Vagina (tissue), 2 donors: ENCODE data around the gene GPR65. TPM values are rescaled to one million over a fixed set of nuclear protein-coding genes. Genes with fewer than 3 reads are reported as not detected.

Experiments
- DNase-seq, 2 donors: peaks; one replicate each; pipeline ENCODE4 v3.0.0-alpha.2; 2017; ENCODE audit errors: extremely low spot score in 2 of 2
- H3K27ac ChIP-seq: fragments of 200-600 bp; sonication (generic); one replicate; pipeline ENCODE4 v1.5.1; 2019
- H3K27me3 ChIP-seq: fragments of 200-600 bp; sonication (generic); one replicate; pipeline ENCODE4 v1.5.1; 2019
- H3K36me3 ChIP-seq, 2 donors: fragments of 200-600 bp; sonication (generic); one replicate each; pipeline ENCODE4 v1.5.1; 2017 to 2019
- H3K4me1 ChIP-seq: fragments of 200-600 bp; sonication (generic); one replicate; pipeline ENCODE4 v1.5.1; 2019
- H3K4me3 ChIP-seq, 2 donors: fragments of 200-600 bp; sonication (generic); 1 replicate in 1 of 2; 2 replicates in 1 of 2; pipeline ENCODE4 v1.5.1; 2016 to 2019
- H3K9me3 ChIP-seq: fragments of 200-600 bp; sonication (generic); one replicate; pipeline ENCODE4 v1.5.1; 2019
- POLR2A ChIP-seq, 2 donors: fragments of 450-650 bp; IDR thresholded peaks; one replicate each; pipeline ENCODE4 v1.6.1; 2017; ENCODE audit warnings: antibody characterized with exemption in 2 of 2, mild to moderate bottlenecking in 2 of 2, moderate library complexity in 2 of 2
- POLR2AphosphoS5 ChIP-seq, 2 donors: sonication (generic); formaldehyde crosslinking; IDR thresholded peaks; one replicate each; pipeline ENCODE4 v1.9.0; 2017; ENCODE audit warnings: antibody characterized with exemption in 2 of 2, mild to moderate bottlenecking in 2 of 2, low read depth in 1 of 2; ENCODE audit not compliant: insufficient read depth in 1 of 2
- intact Hi-C: fragments of 100-400 bp; cut with DNase I; formaldehyde crosslinking; loops from one replicate; pipeline ENCODE4 v1.15.1; 2023
- total RNA-seq: library from RNA; depleted of rRNA; stranded (reverse); fragments of >200 nt; gene quantifications from one replicate; pipeline ENCODE4 v1.2.3, GENCODE V29; 2016
- TF ChIP-seq, protein P1 (sequence below), 3 experiments: fragments of 450-650 bp in 2 of 3; fragments of 200-600 bp in 1 of 3; sonication (generic) in 1 of 3; IDR thresholded peaks; one replicate each; pipeline ENCODE4 v1.5.1; 2017 to 2019; ENCODE audit warnings: antibody characterized with exemption in 3 of 3, mild to moderate bottlenecking in 2 of 3, moderate library complexity in 2 of 3

GPR65 gene
- total RNA-seq, 1 donor from 2014 or later: 1.2 TPM

DNA sequence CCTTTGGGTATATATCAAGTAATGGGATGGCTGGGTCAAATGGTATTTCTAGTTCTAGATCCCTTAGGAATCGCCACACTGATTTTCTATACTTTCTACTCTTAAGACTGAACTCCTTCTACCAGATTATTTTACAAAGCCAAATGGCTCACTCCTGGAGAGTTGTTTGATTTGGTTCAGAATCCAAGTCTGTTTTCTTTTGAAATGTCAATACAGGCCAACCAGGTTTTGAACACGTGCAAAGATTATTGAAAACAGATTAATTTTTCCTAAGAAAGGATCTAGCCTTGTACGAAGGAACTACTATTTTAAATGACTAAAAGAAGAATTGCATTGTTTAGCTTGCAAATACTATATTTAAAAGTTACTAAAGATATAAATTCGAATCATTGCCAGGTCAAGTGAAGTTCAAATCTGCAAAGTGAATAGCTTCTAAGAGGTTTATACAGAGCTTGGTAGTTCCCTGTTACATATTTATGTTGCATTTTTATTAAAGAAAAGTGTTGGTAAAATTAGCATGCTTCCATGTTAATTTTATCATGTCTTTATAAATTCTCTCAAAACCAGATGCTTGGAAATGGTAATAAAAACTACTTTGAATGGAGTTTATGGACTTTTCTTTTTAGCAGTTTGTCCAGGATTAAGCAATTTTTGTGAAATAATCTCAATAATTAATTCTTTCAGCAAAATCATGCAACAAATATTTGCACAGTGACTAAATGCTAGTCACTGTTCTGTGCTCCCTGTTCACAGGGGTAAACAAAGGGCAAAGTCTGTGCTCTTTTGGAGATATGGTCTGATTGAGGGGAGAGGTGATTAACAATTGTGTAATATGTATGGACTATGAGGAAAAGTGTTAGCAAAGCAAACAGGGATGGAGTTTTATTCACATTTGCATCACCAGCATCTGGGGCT lies 38.9 kb downstream of the GPR65 start:
- no peak overlapping the region for H3K27ac ChIP-seq
- intact Hi-C loops: no loop called here
- H3K4me3 ChIP-seq: no peak overlapping the region
- H3K27me3 ChIP-seq: no peaks in the 10 kb centered on the region
- no peaks in the 10 kb centered on the region for H3K36me3 ChIP-seq
- DNase-seq: no peak
- TF ChIP-seq, protein P1, sequence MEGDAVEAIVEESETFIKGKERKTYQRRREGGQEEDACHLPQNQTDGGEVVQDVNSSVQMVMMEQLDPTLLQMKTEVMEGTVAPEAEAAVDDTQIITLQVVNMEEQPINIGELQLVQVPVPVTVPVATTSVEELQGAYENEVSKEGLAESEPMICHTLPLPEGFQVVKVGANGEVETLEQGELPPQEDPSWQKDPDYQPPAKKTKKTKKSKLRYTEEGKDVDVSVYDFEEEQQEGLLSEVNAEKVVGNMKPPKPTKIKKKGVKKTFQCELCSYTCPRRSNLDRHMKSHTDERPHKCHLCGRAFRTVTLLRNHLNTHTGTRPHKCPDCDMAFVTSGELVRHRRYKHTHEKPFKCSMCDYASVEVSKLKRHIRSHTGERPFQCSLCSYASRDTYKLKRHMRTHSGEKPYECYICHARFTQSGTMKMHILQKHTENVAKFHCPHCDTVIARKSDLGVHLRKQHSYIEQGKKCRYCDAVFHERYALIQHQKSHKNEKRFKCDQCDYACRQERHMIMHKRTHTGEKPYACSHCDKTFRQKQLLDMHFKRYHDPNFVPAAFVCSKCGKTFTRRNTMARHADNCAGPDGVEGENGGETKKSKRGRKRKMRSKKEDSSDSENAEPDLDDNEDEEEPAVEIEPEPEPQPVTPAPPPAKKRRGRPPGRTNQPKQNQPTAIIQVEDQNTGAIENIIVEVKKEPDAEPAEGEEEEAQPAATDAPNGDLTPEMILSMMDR (IDR thresholded peaks at IDR 0.05): no peak
- TF ChIP-seq POLR2A (IDR thresholded peaks at IDR 0.05) (no peak), POLR2AphosphoS5 (IDR thresholded peaks at IDR 0.05; ENCODE audit: insufficient read depth in 1 of 2, low read depth in 1 of 2) (no peak)
- H3K4me1 ChIP-seq: no peaks in the 10 kb centered on the region
- no peaks in the 10 kb centered on the region for H3K9me3 ChIP-seq

DNA sequence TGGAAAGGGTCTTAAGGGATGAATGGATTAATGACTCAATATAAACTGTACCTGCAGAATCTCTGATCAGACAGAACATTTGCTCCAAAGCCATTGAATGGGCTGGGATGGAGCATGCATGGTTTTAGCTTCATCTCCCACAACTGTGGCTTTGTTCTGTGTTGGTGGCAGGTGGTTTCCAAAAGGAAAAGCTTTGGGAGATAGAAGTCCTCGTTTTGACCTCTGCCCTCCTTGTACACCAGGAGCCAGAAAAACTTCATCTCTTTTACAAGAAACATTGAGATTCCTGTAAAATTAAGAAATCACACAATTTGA lies 39.5 kb downstream of the GPR65 start:
- Histone ChIP-seq H3K4me3 (no peak overlapping the region), H3K9me3 (no peaks in the 10 kb centered on the region), H3K27ac (no peak overlapping the region), H3K36me3 (no peaks in the 10 kb centered on the region), H3K27me3 (no peaks in the 10 kb centered on the region), H3K4me1 (no peaks in the 10 kb centered on the region)
- DNase-seq: no peak
- intact Hi-C loops: no loop called here
- TF ChIP-seq POLR2A (IDR thresholded peaks at IDR 0.05) (no peak), POLR2AphosphoS5 (IDR thresholded peaks at IDR 0.05; ENCODE audit: insufficient read depth in 1 of 2, low read depth in 1 of 2) (no peak)
- TF ChIP-seq, protein P1 (IDR thresholded peaks at IDR 0.05): no peak

DNA sequence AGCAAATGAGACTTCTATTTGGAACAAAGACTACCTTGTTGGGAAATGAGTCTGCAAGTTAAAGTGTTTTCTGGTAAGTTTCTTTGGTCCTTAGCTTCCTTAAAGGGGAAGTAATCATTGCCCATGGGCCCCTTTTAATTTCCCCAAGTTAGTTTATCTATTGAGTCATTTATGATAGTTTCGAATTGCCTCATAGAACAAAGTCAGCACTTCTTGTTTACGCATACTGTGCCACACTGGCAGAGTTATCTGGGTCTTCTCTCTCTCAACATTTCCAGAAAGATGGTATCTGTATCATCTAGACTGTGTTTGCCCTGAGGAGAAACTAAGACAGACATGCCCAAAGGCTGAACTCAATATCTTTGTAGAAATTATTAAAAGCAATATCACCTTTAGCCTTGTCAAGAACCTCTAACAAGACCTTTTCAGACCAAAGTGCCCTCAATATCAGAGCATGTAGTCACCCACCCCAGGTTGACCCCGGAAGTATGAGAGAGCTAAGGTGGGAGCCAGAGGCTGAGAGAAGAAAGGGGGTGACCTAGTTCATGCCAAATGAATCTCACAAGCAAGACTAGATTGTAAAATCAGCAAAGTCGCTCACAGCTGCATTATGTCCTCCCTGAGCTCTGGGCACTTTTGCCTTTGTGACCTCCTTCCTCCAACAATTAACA lies 40.0 kb downstream of the GPR65 start:
- H3K4me3 ChIP-seq: no peak overlapping the region
- intact Hi-C loops: no loop called here
- no peaks in the 10 kb centered on the region for H3K4me1 ChIP-seq
- H3K27ac ChIP-seq: no peak overlapping the region
- DNase-seq: no peak
- H3K27me3 ChIP-seq: no peaks in the 10 kb centered on the region
- H3K9me3 ChIP-seq: no peaks in the 10 kb centered on the region
- H3K36me3 ChIP-seq: no peaks in the 10 kb centered on the region
- TF ChIP-seq POLR2A (IDR thresholded peaks at IDR 0.05) (no peak), POLR2AphosphoS5 (IDR thresholded peaks at IDR 0.05; ENCODE audit: insufficient read depth in 1 of 2, low read depth in 1 of 2) (no peak)
- TF ChIP-seq, protein P1 (IDR thresholded peaks at IDR 0.05): no peak

DNA sequence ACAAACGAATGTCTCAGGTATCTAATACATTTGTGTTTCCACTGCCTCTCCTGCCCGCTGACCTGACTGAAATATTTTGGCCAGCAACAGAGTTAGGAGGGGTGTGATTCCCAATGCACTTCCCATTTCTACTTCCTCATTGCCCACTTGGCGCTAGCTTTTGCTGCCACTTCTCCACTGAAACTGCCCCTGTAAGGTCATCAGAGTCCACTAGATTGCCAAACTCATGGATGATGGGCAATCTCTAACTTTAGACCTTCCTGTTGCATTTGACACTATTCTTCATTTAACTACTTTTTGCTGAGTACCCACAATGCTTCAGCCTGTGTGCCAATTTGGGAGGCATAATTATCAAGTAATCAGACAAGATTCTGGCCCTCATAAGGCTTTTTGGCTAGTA lies 40.8 kb downstream of the GPR65 start:
- Histone ChIP-seq H3K27me3 (no peaks in the 10 kb centered on the region), H3K4me1 (no peaks in the 10 kb centered on the region), H3K9me3 (no peaks in the 10 kb centered on the region), H3K4me3 (no peak overlapping the region), H3K36me3 (no peaks in the 10 kb centered on the region), H3K27ac (no peak overlapping the region)
- DNase-seq: no peak
- intact Hi-C loops: no loop called here
- no peak for TF ChIP-seq POLR2AphosphoS5 (IDR thresholded peaks at IDR 0.05; ENCODE audit: insufficient read depth in 1 of 2, low read depth in 1 of 2)
- TF ChIP-seq, protein P1 (IDR thresholded peaks at IDR 0.05): no peak
- TF ChIP-seq POLR2A (IDR thresholded peaks at IDR 0.05): no peak

DNA sequence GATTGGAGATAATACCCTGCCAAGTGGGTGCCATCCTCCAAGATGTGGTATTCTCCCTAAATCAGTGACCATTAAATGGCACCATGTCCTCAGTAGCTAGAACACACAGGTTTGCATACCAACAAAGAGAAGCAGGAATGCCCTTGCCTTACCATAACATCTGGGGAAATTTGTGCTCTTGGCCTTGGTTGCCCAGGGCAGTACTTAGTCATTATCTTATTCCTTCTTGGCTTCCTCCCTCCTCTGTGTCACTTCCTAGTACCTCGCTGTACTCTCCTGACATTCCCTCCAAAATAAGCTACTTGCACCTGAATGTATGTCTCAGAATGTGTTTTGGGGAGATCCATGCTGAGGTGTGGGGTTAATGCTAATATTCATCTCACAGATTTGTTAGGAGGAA lies 43.4 kb downstream of the GPR65 start:
- H3K36me3 ChIP-seq: no peaks in the 10 kb centered on the region
- TF ChIP-seq POLR2AphosphoS5 (IDR thresholded peaks at IDR 0.05; ENCODE audit: insufficient read depth in 1 of 2, low read depth in 1 of 2) (no peak), POLR2A (IDR thresholded peaks at IDR 0.05) (no peak)
- TF ChIP-seq, protein P1 (IDR thresholded peaks at IDR 0.05): no peak
- no peaks in the 10 kb centered on the region for H3K9me3 ChIP-seq
- intact Hi-C loops: no loop called here
- no peaks in the 10 kb centered on the region for H3K4me1 ChIP-seq
- no peak overlapping the region for H3K27ac ChIP-seq
- H3K4me3 ChIP-seq: no peak overlapping the region
- no peaks in the 10 kb centered on the region for H3K27me3 ChIP-seq
- DNase-seq: no peak
